ENCODE results near the gene PATL1. TPM values are rescaled to one million over a fixed set of nuclear protein-coding genes. Genes with fewer than 3 reads are reported as not detected.

Gene PATL1
- total and polyA plus RNA-seq, 2 of the 8 experiments (the other 6 are each of a cell fraction or from before 2014, with no cell fraction given): 30.4 to 33.4 TPM

DNA sequence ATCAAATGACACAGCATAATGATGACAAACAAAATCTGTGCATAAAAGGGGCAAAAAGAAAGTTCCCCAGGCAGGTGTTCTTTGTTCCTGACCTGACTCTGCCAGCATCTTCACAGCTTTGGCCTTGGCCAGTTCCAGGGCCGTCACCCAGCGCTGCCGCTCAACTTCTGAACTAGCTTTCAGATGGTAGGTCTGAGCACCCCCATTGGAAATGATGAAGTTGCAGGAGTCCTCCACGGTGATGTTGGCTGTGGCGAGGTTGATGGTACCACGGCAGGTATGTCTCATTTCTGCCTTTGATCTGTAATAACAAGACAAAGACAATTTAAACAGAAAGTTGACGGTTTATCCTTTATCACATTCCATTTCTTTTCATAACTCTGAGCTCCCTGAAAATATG lies 58.5 kb downstream of the PATL1 start (continued):
- TF ChIP-seq PHF8 (conservative IDR thresholded peaks at IDR 0.05; ENCODE audit: low read depth, low read length): no peak
- no peak for TF ChIP-seq RBBP5 (IDR thresholded peaks at IDR 0.05; ENCODE audit: borderline replicate concordance, low read depth, low read length)
- TF ChIP-seq CREB1 (IDR thresholded peaks at IDR 0.05): no peak
- TF ChIP-seq NANOG (IDR thresholded peaks at IDR 0.05; ENCODE audit: insufficient read depth, low read depth, low read length, poor library complexity, severe bottlenecking): no peak
- TF ChIP-seq RFX5 (IDR thresholded peaks at IDR 0.05; ENCODE audit: borderline replicate concordance, low read depth, low read length): no peak
- TF ChIP-seq TAF1 (IDR thresholded peaks at IDR 0.05; ENCODE audit: low read depth, low read length): no peak
- TF ChIP-seq, protein P1, sequence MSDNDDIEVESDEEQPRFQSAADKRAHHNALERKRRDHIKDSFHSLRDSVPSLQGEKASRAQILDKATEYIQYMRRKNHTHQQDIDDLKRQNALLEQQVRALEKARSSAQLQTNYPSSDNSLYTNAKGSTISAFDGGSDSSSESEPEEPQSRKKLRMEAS (IDR thresholded peaks at IDR 0.05): no peak
- TF ChIP-seq SP4 (IDR thresholded peaks at IDR 0.05; ENCODE audit: low read length): no peak
- TF ChIP-seq, protein P2, sequence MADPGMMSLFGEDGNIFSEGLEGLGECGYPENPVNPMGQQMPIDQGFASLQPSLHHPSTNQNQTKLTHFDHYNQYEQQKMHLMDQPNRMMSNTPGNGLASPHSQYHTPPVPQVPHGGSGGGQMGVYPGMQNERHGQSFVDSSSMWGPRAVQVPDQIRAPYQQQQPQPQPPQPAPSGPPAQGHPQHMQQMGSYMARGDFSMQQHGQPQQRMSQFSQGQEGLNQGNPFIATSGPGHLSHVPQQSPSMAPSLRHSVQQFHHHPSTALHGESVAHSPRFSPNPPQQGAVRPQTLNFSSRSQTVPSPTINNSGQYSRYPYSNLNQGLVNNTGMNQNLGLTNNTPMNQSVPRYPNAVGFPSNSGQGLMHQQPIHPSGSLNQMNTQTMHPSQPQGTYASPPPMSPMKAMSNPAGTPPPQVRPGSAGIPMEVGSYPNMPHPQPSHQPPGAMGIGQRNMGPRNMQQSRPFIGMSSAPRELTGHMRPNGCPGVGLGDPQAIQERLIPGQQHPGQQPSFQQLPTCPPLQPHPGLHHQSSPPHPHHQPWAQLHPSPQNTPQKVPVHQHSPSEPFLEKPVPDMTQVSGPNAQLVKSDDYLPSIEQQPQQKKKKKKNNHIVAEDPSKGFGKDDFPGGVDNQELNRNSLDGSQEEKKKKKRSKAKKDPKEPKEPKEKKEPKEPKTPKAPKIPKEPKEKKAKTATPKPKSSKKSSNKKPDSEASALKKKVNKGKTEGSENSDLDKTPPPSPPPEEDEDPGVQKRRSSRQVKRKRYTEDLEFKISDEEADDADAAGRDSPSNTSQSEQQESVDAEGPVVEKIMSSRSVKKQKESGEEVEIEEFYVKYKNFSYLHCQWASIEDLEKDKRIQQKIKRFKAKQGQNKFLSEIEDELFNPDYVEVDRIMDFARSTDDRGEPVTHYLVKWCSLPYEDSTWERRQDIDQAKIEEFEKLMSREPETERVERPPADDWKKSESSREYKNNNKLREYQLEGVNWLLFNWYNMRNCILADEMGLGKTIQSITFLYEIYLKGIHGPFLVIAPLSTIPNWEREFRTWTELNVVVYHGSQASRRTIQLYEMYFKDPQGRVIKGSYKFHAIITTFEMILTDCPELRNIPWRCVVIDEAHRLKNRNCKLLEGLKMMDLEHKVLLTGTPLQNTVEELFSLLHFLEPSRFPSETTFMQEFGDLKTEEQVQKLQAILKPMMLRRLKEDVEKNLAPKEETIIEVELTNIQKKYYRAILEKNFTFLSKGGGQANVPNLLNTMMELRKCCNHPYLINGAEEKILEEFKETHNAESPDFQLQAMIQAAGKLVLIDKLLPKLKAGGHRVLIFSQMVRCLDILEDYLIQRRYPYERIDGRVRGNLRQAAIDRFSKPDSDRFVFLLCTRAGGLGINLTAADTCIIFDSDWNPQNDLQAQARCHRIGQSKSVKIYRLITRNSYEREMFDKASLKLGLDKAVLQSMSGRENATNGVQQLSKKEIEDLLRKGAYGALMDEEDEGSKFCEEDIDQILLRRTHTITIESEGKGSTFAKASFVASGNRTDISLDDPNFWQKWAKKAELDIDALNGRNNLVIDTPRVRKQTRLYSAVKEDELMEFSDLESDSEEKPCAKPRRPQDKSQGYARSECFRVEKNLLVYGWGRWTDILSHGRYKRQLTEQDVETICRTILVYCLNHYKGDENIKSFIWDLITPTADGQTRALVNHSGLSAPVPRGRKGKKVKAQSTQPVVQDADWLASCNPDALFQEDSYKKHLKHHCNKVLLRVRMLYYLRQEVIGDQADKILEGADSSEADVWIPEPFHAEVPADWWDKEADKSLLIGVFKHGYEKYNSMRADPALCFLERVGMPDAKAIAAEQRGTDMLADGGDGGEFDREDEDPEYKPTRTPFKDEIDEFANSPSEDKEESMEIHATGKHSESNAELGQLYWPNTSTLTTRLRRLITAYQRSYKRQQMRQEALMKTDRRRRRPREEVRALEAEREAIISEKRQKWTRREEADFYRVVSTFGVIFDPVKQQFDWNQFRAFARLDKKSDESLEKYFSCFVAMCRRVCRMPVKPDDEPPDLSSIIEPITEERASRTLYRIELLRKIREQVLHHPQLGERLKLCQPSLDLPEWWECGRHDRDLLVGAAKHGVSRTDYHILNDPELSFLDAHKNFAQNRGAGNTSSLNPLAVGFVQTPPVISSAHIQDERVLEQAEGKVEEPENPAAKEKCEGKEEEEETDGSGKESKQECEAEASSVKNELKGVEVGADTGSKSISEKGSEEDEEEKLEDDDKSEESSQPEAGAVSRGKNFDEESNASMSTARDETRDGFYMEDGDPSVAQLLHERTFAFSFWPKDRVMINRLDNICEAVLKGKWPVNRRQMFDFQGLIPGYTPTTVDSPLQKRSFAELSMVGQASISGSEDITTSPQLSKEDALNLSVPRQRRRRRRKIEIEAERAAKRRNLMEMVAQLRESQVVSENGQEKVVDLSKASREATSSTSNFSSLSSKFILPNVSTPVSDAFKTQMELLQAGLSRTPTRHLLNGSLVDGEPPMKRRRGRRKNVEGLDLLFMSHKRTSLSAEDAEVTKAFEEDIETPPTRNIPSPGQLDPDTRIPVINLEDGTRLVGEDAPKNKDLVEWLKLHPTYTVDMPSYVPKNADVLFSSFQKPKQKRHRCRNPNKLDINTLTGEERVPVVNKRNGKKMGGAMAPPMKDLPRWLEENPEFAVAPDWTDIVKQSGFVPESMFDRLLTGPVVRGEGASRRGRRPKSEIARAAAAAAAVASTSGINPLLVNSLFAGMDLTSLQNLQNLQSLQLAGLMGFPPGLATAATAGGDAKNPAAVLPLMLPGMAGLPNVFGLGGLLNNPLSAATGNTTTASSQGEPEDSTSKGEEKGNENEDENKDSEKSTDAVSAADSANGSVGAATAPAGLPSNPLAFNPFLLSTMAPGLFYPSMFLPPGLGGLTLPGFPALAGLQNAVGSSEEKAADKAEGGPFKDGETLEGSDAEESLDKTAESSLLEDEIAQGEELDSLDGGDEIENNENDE (IDR thresholded peaks at IDR 0.05; ENCODE audit: insufficient replicate concordance, low read length): no peak
- no peak for TF ChIP-seq ZNF274 (IDR thresholded peaks at IDR 0.05; ENCODE audit: borderline replicate concordance, extremely low read depth, low read length)
- TF ChIP-seq, protein P3, sequence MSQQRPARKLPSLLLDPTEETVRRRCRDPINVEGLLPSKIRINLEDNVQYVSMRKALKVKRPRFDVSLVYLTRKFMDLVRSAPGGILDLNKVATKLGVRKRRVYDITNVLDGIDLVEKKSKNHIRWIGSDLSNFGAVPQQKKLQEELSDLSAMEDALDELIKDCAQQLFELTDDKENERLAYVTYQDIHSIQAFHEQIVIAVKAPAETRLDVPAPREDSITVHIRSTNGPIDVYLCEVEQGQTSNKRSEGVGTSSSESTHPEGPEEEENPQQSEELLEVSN (IDR thresholded peaks at IDR 0.05): no peak

All from H1 (cell line).